DND-41 (cell line): ENCODE results near the gene CDH23.

Experiments used
- EZH2 ChIP-seq: IDR thresholded peaks from 3 replicates; pipeline ENCODE4 v1.6.1; 2012; ENCODE audit warnings: borderline replicate concordance, low read depth, mild to moderate bottlenecking, moderate library complexity, low read length, inconsistent platforms; ENCODE audit not compliant: severe bottlenecking
- TF ChIP-seq, protein P1 (sequence below): IDR thresholded peaks from 2 replicates; pipeline ENCODE4 v1.5.1; 2012; ENCODE audit warnings: borderline replicate concordance, low read length, moderate library complexity, mild to moderate bottlenecking; ENCODE audit not compliant: poor library complexity, severe bottlenecking; ENCODE audit errors: extremely low read depth

- TF ChIP-seq, protein P1, sequence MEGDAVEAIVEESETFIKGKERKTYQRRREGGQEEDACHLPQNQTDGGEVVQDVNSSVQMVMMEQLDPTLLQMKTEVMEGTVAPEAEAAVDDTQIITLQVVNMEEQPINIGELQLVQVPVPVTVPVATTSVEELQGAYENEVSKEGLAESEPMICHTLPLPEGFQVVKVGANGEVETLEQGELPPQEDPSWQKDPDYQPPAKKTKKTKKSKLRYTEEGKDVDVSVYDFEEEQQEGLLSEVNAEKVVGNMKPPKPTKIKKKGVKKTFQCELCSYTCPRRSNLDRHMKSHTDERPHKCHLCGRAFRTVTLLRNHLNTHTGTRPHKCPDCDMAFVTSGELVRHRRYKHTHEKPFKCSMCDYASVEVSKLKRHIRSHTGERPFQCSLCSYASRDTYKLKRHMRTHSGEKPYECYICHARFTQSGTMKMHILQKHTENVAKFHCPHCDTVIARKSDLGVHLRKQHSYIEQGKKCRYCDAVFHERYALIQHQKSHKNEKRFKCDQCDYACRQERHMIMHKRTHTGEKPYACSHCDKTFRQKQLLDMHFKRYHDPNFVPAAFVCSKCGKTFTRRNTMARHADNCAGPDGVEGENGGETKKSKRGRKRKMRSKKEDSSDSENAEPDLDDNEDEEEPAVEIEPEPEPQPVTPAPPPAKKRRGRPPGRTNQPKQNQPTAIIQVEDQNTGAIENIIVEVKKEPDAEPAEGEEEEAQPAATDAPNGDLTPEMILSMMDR: no peak
- no peak for TF ChIP-seq EZH2
These were observed 237.9 kb downstream of the CDH23 start for GRCh38 chr10:71634531-71635164.
